Subcutaneous abdominal adipose tissue (tissue), 5 donors: ENCODE results near the gene IL13.

Experiments
- H3K27ac ChIP-seq: one replicate; pipeline ENCODE4 v1.7.0; 2013; ENCODE audit warnings: low read depth, mild to moderate bottlenecking, inconsistent platforms, low read length, moderate library complexity
- H3K27me3 ChIP-seq, 5 donors: one replicate each; pipeline ENCODE4 v1.7.0; 2013; ENCODE audit warnings: low read length in 5 of 5, inconsistent platforms in 1 of 5; ENCODE audit not compliant: control insufficient read depth in 5 of 5, insufficient read depth in 4 of 5
- H3K36me3 ChIP-seq, 5 donors: one replicate each; pipeline ENCODE4 v1.7.0; 2013; ENCODE audit warnings: low read length in 5 of 5; ENCODE audit not compliant: control insufficient read depth in 5 of 5, insufficient read depth in 5 of 5
- H3K4me1 ChIP-seq, 5 donors: one replicate each; pipeline ENCODE4 v1.7.0; 2013; ENCODE audit warnings: low read length in 5 of 5, mild to moderate bottlenecking in 3 of 5, moderate library complexity in 1 of 5; ENCODE audit not compliant: control insufficient read depth in 5 of 5, insufficient read depth in 5 of 5
- H3K4me3 ChIP-seq, 5 donors: one replicate each; pipeline ENCODE4 v1.7.0; 2013; ENCODE audit warnings: low read length in 5 of 5, low read depth in 1 of 5
- H3K9ac ChIP-seq, 5 donors: one replicate each; pipeline ENCODE4 v1.7.0; 2013; ENCODE audit warnings: low read length in 5 of 5, mild to moderate bottlenecking in 4 of 5, moderate library complexity in 3 of 5
- H3K9me3 ChIP-seq, 5 donors: one replicate each; pipeline ENCODE4 v1.7.0; 2013; ENCODE audit warnings: low read length in 5 of 5; ENCODE audit not compliant: control insufficient read depth in 5 of 5
- donor health status: healthy.
- donor health status: healthy.
- donor health status: healthy.
- donor health status: healthy.
- donor health status: healthy.

The IL13 gene

GRCh38 chr5:132663771-132664695 lies 6.1 kb downstream of the IL13 start:
- peaks cover 0 to 22% (median 9%) of the 10 kb centered on the region in 5 donors for H3K4me1 ChIP-seq
- no peaks in the 10 kb centered on the region for H3K36me3 ChIP-seq
- no peak overlapping the region for H3K9ac ChIP-seq
- H3K9me3 ChIP-seq: no peaks in the 10 kb centered on the region
- H3K27me3 ChIP-seq: peaks cover 0 to 5% (median 3%) of the 10 kb centered on the region in 5 donors
- H3K27ac ChIP-seq: no peak overlapping the region
- H3K4me3 ChIP-seq: no peak overlapping the region

DNA sequence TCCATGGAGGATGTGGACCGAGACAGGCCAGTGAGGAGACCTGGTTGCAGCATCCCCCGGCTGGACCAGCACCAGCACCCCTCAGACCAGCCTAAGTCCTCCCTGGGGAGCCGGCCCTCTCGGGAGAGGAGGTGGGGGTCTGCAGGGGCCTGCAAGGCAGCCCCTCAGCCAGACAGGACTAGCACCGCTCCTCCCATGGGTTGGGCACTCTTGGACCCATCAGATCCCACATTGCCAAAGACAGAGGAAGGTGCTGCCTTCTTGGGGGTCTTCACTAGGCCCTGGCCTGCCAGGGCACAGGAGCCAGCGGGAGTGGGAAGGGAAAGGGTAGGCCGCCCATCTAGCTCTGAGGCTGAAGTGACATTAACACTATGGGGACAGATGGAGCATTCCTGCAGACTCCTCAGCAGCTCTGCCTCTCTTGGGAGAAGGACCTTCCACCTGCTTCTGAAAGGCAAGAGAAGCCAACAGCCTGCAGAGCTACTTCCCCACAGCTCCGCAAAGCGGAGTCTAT lies 6.8 kb downstream of the IL13 start:
- Histone ChIP-seq H3K9me3 (no peaks in the 10 kb centered on the region), H3K4me1 (peaks cover 0 to 22% (median 9%) of the 10 kb centered on the region in 5 donors), H3K9ac (no peak overlapping the region), H3K27ac (no peak overlapping the region), H3K27me3 (peaks cover 0 to 5% (median 3%) of the 10 kb centered on the region in 5 donors), H3K4me3 (no peak overlapping the region), H3K36me3 (no peaks in the 10 kb centered on the region)

DNA sequence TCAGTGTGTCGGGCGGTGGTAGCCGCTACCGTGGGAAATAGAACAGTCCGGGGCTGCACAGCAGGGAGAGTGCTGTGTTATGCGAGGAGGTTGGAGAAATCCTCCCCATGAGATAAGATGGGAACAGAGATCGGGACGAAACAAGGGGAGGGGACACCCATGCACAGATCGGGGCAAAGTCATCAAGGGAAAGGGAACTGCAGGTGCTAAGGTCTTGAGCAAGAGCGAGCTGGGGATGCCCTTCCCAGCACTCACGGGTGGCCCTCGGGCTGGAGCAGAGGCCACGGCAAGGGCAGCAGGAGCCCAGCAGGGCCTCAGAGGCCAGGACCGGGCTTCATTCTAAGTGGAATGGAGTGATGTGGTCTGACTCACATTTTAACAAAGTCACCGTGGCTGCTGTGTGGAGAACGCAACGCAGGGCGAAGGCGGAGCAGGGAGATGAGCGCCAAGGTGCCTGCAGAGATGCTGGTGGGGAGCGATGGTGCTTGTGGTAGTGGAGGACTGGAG lies 7.7 kb downstream of the IL13 start:
- Histone ChIP-seq H3K4me1 (peaks cover 0 to 22% (median 9%) of the 10 kb centered on the region in 5 donors), H3K9me3 (no peaks in the 10 kb centered on the region), H3K27ac (no peak overlapping the region), H3K27me3 (peaks cover 0 to 5% (median 3%) of the 10 kb centered on the region in 5 donors), H3K9ac (no peak overlapping the region), H3K4me3 (no peak overlapping the region), H3K36me3 (no peaks in the 10 kb centered on the region)

- H3K36me3 ChIP-seq: no peaks in the 10 kb centered on the region
- no peak overlapping the region for H3K4me3 ChIP-seq
- no peak overlapping the region for H3K27ac ChIP-seq
- H3K9me3 ChIP-seq: no peaks in the 10 kb centered on the region
- H3K27me3 ChIP-seq: peaks cover 0 to 5% (median 3%) of the 10 kb centered on the region in 5 donors
- peaks cover 0 to 22% (median 9%) of the 10 kb centered on the region in 5 donors for H3K4me1 ChIP-seq
- H3K9ac ChIP-seq: no peak overlapping the region
Observed at GRCh38 chr5:132666310-132667123, 8.5 kb downstream of the IL13 start.

DNA sequence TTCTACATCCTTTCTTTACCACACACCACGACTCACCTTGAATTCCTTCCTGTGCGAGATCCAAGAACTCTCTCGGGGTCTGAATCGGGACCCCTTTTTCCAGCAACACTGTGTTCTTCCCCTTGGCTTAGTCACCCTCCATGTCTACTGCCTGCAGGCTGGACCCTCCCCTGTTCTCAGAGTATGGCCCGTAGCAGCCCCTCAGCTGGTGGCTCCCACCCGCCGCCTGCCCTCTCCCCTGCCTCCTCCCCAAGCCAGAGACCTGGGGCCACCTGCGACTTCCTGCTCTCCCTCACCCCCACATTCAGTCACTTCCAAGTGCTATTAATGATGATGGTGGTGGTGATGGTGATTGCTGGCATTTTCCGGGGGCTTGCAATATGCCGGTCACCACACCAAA lies 9.3 kb downstream of the IL13 start:
- Histone ChIP-seq H3K27ac (no peak overlapping the region), H3K9ac (no peak overlapping the region), H3K4me3 (no peak overlapping the region), H3K9me3 (no peaks in the 10 kb centered on the region), H3K36me3 (no peaks in the 10 kb centered on the region), H3K27me3 (peaks cover 0 to 5% (median 3%) of the 10 kb centered on the region in 5 donors), H3K4me1 (peaks cover 0 to 20% (median 9%) of the 10 kb centered on the region in 5 donors)

- no peak overlapping the region for H3K9ac ChIP-seq
- H3K27ac ChIP-seq: no peak overlapping the region
- peaks cover 0 to 13% (median 4%) of the 10 kb centered on the region in 5 donors for H3K4me1 ChIP-seq
- no peaks in the 10 kb centered on the region for H3K36me3 ChIP-seq
- H3K27me3 ChIP-seq: peaks cover 0 to 5% (median 3%) of the 10 kb centered on the region in 5 donors
- no peaks in the 10 kb centered on the region for H3K9me3 ChIP-seq
- no peak overlapping the region for H3K4me3 ChIP-seq
Observed at GRCh38 chr5:132667761-132668705, 10.1 kb downstream of the IL13 start.

DNA sequence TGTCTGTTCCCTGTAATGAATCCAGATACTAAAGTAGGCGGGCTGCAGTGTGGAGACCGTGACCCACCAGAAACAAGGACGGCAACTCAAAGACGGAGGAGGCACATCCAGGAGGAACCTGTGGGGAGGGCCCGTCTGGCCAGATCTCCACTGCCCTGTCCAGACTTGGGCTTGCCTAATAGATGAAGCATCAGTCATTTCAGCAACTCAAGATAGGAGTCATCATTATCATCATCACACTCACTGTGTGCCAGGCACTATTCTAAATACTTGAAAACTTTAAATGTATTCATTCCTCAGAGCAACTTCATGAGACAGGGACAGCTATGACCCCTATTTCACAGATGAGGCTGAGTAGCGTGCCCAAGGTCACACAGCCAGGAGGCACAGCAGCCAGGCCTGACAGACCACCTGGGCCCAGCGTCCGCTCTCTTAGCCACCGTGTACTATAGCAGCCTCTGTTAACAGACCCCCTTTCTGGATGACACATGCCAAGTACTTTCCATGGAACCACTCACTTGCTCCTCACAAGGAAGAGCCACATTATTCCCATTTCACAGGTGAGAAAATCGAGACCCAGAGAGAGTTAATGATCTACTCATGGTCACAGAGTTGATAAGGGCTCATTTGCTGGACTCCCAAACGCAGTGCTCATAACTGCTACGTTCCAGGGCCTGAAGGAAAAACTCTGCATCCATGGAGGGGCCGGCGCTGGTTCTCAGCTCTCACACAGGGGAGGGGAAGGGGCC lies 10.9 kb downstream of the IL13 start:
- peaks cover 0 to 5% (median 3%) of the 10 kb centered on the region in 5 donors for H3K27me3 ChIP-seq
- no peaks in the 10 kb centered on the region for H3K36me3 ChIP-seq
- no peak overlapping the region for H3K4me3 ChIP-seq
- no peak overlapping the region for H3K27ac ChIP-seq
- no peaks in the 10 kb centered on the region for H3K9me3 ChIP-seq
- peaks cover 0 to 4% (median 0%) of the 10 kb centered on the region in 5 donors for H3K4me1 ChIP-seq
- no peak overlapping the region for H3K9ac ChIP-seq

DNA sequence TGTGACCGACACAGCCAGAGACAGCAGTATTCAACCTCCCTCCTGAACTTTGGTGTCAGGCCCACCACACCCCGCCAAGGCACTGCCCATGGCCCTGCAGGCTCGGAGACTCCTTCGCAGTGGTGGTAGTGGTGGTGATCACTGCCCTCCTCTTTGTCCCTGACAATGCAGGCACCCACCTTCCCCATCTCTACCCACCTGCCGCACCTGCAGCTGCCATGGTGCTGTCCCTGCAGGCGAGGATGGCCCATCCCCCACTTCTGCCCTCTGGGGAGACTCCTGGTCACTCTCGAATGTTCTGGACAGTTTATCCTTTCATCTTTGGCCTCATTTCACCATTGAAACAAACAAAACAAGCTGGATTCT lies 11.5 kb downstream of the IL13 start:
- no peak overlapping the region for H3K27ac ChIP-seq
- H3K4me3 ChIP-seq: no peak overlapping the region
- H3K9me3 ChIP-seq: no peaks in the 10 kb centered on the region
- H3K9ac ChIP-seq: no peak overlapping the region
- H3K27me3 ChIP-seq: peaks cover 0 to 5% (median 3%) of the 10 kb centered on the region in 5 donors
- peaks cover 0 to 5% (median 4%) of the 10 kb centered on the region in 5 donors for H3K4me1 ChIP-seq
- no peaks in the 10 kb centered on the region for H3K36me3 ChIP-seq
